ENCODE measurements around the gene PHACTR1. TPM values are rescaled to one million over a fixed set of nuclear protein-coding genes. Genes with fewer than 3 reads are reported as not detected.

PHACTR1 gene
- total RNA-seq, 1 experiment from 2014 or later, result 0.05 TPM

DNA sequence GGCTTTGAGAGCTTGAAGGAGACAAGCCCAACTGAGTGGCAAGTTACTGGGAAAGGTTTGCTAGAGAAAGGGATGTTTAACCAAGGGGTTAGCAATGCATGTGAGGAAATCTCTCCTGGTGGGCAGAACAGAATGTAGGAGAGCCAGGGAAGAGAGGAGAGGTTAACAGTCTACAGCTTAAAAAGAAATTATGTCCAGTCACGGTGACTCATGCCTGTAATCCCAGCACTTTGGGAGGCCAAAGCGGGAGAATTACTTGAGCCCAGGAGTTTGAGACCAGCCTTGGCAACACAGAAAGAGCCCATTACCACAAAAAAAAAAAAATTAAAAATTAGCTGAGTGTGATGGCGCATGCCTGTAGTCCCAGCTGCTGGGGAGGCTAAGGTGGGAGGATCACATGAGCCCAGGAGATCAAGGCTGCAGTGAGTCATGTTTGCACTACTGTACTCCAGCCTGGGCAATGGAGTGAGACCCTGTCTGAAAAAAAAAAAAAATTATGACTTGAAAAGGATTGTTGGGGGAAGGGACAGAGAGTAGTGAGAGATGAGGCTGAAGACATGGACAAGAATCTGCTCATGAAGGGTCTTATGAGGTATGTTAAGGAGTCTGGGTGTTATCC lies 346.8 kb downstream of the PHACTR1 start:
- DNase-seq (ENCODE audit: low read depth, low spot score), result no peak
- ATAC-seq, result no peak
- intact Hi-C loops (cut with micrococcal nuclease; ENCODE audit: unreplicated experiment), result no loop called here
- POLR2A ChIA-PET, result no interaction called here
- CTCF ChIA-PET, result no interaction called here
- BruUV-seq (replicated peaks), result no TSS peak
- in situ Hi-C loops (cut with HindIII; ENCODE audit: low pct_unique_long_range_greater_than_20kb, low sequenced_read_pairs), result no loop called here
- Histone ChIP-seq H3K4me3 (ENCODE audit: low read depth in 2 of 2, low read length in 2 of 2) (no peak overlapping the region), H3K4me1 (ENCODE audit: control insufficient read depth, insufficient read depth, low read length) (no peaks in the 10 kb centered on the region), H3K27me3 (ENCODE audit: control insufficient read depth, insufficient read depth, low read length) (no peaks in the 10 kb centered on the region), H3K36me3 (ENCODE audit: control insufficient read depth, insufficient read depth, low read length) (no peaks in the 10 kb centered on the region), H3K9me3 (ENCODE audit: control insufficient read depth, insufficient read depth, low read depth, low read length) (no peaks in the 10 kb centered on the region), H3K27ac (ENCODE audit: low read length) (no peak overlapping the region)
- TF ChIP-seq POLR2AphosphoS5 (IDR thresholded peaks at IDR 0.05; ENCODE audit: low read depth, low read length) (no peak), SIN3A (IDR thresholded peaks at IDR 0.05; ENCODE audit: borderline replicate concordance, insufficient read depth, low read depth, low read length) (no peak), TCF7L2 (IDR thresholded peaks at IDR 0.05; ENCODE audit: low read depth, low read length) (no peak)
- TF ChIP-seq, protein P1, sequence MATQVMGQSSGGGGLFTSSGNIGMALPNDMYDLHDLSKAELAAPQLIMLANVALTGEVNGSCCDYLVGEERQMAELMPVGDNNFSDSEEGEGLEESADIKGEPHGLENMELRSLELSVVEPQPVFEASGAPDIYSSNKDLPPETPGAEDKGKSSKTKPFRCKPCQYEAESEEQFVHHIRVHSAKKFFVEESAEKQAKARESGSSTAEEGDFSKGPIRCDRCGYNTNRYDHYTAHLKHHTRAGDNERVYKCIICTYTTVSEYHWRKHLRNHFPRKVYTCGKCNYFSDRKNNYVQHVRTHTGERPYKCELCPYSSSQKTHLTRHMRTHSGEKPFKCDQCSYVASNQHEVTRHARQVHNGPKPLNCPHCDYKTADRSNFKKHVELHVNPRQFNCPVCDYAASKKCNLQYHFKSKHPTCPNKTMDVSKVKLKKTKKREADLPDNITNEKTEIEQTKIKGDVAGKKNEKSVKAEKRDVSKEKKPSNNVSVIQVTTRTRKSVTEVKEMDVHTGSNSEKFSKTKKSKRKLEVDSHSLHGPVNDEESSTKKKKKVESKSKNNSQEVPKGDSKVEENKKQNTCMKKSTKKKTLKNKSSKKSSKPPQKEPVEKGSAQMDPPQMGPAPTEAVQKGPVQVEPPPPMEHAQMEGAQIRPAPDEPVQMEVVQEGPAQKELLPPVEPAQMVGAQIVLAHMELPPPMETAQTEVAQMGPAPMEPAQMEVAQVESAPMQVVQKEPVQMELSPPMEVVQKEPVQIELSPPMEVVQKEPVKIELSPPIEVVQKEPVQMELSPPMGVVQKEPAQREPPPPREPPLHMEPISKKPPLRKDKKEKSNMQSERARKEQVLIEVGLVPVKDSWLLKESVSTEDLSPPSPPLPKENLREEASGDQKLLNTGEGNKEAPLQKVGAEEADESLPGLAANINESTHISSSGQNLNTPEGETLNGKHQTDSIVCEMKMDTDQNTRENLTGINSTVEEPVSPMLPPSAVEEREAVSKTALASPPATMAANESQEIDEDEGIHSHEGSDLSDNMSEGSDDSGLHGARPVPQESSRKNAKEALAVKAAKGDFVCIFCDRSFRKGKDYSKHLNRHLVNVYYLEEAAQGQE (IDR thresholded peaks at IDR 0.05; ENCODE audit: insufficient read depth in 1 of 2, low read depth in 2 of 2, low read length in 1 of 2), result no peak
- TF ChIP-seq, protein P2, sequence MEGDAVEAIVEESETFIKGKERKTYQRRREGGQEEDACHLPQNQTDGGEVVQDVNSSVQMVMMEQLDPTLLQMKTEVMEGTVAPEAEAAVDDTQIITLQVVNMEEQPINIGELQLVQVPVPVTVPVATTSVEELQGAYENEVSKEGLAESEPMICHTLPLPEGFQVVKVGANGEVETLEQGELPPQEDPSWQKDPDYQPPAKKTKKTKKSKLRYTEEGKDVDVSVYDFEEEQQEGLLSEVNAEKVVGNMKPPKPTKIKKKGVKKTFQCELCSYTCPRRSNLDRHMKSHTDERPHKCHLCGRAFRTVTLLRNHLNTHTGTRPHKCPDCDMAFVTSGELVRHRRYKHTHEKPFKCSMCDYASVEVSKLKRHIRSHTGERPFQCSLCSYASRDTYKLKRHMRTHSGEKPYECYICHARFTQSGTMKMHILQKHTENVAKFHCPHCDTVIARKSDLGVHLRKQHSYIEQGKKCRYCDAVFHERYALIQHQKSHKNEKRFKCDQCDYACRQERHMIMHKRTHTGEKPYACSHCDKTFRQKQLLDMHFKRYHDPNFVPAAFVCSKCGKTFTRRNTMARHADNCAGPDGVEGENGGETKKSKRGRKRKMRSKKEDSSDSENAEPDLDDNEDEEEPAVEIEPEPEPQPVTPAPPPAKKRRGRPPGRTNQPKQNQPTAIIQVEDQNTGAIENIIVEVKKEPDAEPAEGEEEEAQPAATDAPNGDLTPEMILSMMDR (IDR thresholded peaks at IDR 0.05), result no peak

DNA sequence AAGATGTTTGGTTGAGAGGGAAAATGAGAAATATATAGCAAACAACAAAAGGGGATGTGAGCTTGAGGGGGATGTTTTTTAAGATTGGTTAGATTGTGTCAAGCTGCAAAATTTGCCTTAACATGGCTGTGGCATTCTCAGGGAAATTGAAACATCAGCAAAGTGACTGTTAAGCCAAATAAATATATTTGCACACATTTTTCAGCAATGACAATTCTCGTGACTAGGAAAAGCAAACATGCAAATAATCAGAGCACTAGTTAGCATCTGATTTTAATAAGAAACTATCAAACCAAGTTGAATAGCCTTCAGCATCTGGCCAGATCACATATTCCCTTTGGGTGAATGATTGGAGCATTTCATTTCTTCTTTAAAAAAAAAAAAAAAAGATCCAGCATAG lies 349.0 kb downstream of the PHACTR1 start:
- no peak for DNase-seq (ENCODE audit: low read depth, low spot score)
- Histone ChIP-seq H3K27ac (ENCODE audit: low read length) (no peak overlapping the region), H3K9me3 (ENCODE audit: control insufficient read depth, insufficient read depth, low read depth, low read length) (no peaks in the 10 kb centered on the region), H3K27me3 (ENCODE audit: control insufficient read depth, insufficient read depth, low read length) (no peaks in the 10 kb centered on the region; the same call in 1 of the 2 replicates), H3K36me3 (ENCODE audit: control insufficient read depth, insufficient read depth, low read length) (no peaks in the 10 kb centered on the region), H3K4me3 (ENCODE audit: low read depth in 2 of 2, low read length in 2 of 2) (no peak overlapping the region), H3K4me1 (ENCODE audit: control insufficient read depth, insufficient read depth, low read length) (no peaks in the 10 kb centered on the region)
- no TSS peak for BruUV-seq (replicated peaks)
- intact Hi-C loops (cut with micrococcal nuclease; ENCODE audit: unreplicated experiment) (no loop called here), in situ Hi-C loops (cut with HindIII; ENCODE audit: low pct_unique_long_range_greater_than_20kb, low sequenced_read_pairs) (no loop called here)
- ChIA-PET CTCF (no interaction called here), POLR2A (no interaction called here)
- TF ChIP-seq, protein P1 (IDR thresholded peaks at IDR 0.05; ENCODE audit: insufficient read depth in 1 of 2, low read depth in 2 of 2, low read length in 1 of 2), result no peak
- TF ChIP-seq, protein P2 (IDR thresholded peaks at IDR 0.05), result no peak
- TF ChIP-seq POLR2AphosphoS5 (IDR thresholded peaks at IDR 0.05; ENCODE audit: low read depth, low read length), result no peak
- no peak for TF ChIP-seq TCF7L2 (IDR thresholded peaks at IDR 0.05; ENCODE audit: low read depth, low read length)
- TF ChIP-seq SIN3A (IDR thresholded peaks at IDR 0.05; ENCODE audit: borderline replicate concordance, insufficient read depth, low read depth, low read length), result no peak
- ATAC-seq, result no peak
